ENCODE data around the gene CT47B1. TPM values are rescaled to one million over a fixed set of nuclear protein-coding genes. Genes with fewer than 3 reads are reported as not detected.

CT47B1 gene
- total RNA-seq, 1 experiment from 2014 or later = not detected

- Histone ChIP-seq H3K4me3 (replicated peaks in 1 of 2; ENCODE audit: low read depth in 1 of 2, low read length in 2 of 2) (no peak overlapping the region), H3K27me3 (ENCODE audit: insufficient read depth, low read length) (no peaks in the 10 kb centered on the region), H4K20me1 (ENCODE audit: insufficient read depth) (no peaks in the 10 kb centered on the region), H2AFZ (ENCODE audit: low read depth, low read length, poor library complexity, severe bottlenecking) (no peak overlapping the region), H3K9me3 (ENCODE audit: control insufficient read depth in 1 of 2, insufficient read depth in 1 of 2, low read depth in 1 of 2, low read length in 2 of 2) (no peaks in the 10 kb centered on the region), H3K4me2 (ENCODE audit: low read length) (no peak overlapping the region), H3K9me2 (ENCODE audit: insufficient read depth) (no peaks in the 10 kb centered on the region), H3K36me3 (ENCODE audit: control insufficient read depth in 1 of 2, insufficient read depth in 2 of 2, low read length in 2 of 2) (no peaks in the 10 kb centered on the region), H3K79me2 (ENCODE audit: insufficient read depth, low read length) (no peaks in the 10 kb centered on the region), H3K4me1 (ENCODE audit: control insufficient read depth in 1 of 2, insufficient read depth in 2 of 2, low read length in 2 of 2) (no peaks in the 10 kb centered on the region), H3K27ac (ENCODE audit: low read depth, low read length) (no peak overlapping the region), H3K9ac (ENCODE audit: low read length) (no peak overlapping the region)
- DNase-seq (ENCODE audit: low read depth, low spot score) (peak; percentile 7), ATAC-seq (peak; percentile 67)
- TF ChIP-seq RAD21 (IDR thresholded peaks at IDR 0.05; ENCODE audit: low read depth) (peak; percentile 14; the same call in 1 of the 2 replicates), JUND (IDR thresholded peaks at IDR 0.05) (no peak), SRF (IDR thresholded peaks at IDR 0.05; ENCODE audit: low read depth) (no peak), EZH2phosphoT487 (IDR thresholded peaks at IDR 0.05; ENCODE audit: borderline replicate concordance) (no peak), TCF7L2 (IDR thresholded peaks at IDR 0.05; ENCODE audit: borderline replicate concordance, extremely low read depth, insufficient read depth, insufficient read length) (no peak), POLR2AphosphoS5 (IDR thresholded peaks at IDR 0.05; ENCODE audit: low read depth, low read length) (no peak), CTCF (IDR thresholded peaks at IDR 0.05 in 2 of 3, conservative IDR thresholded peaks at IDR 0.05 in 1 of 3; ENCODE audit: borderline replicate concordance in 1 of 3, insufficient read depth in 1 of 3, low read depth in 2 of 3, low read length in 2 of 3) (peak in 2 of 3 experiments; percentile 18 to 37; a peak in 2 of 6 replicates)
- TF ChIP-seq, protein P1, sequence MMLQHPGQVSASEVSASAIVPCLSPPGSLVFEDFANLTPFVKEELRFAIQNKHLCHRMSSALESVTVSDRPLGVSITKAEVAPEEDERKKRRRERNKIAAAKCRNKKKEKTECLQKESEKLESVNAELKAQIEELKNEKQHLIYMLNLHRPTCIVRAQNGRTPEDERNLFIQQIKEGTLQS (IDR thresholded peaks at IDR 0.05) = no peak
- BruUV-seq (replicated peaks) = no TSS peak
- RAD21 ChIA-PET (ENCODE audit: low non-redundant PET in 1 of 2, low total read pairs in 2 of 2, uncharacterized antibody in 2 of 2, unreplicated experiment in 2 of 2) = no interaction called here
- POLR2A ChIA-PET = no interaction called here
- CTCF ChIA-PET = interaction anchor here (1.5 kb wide), 1 partner anchor 66 kb away, joined by 8 read pairs; no protein-coding TSS in a partner anchor
- intact Hi-C loops (cut with micrococcal nuclease) = no loop called here
Observed at GRCh38 chrX:120857240-120857639, 18.4 kb downstream of the CT47B1 start.

Measured in HCT116 (cell line).